ENCODE data around the gene BDKRB2. TPM values are rescaled to one million over a fixed set of nuclear protein-coding genes. Genes with fewer than 3 reads are reported as not detected.

Gene BDKRB2
- total and polyA plus RNA-seq, 2 of the 8 experiments (the other 6 are each of a cell fraction or from before 2014, with no cell fraction given), result 0.13 to 0.21 TPM

- no peak for TF ChIP-seq ATF2 (IDR thresholded peaks at IDR 0.05; ENCODE audit: low read length)
- no peak for TF ChIP-seq JUND (IDR thresholded peaks at IDR 0.05; ENCODE audit: low read length)
- no peak for TF ChIP-seq KDM1A (IDR thresholded peaks at IDR 0.05; ENCODE audit: borderline replicate concordance, low read length)
- TF ChIP-seq SRF (IDR thresholded peaks at IDR 0.05; ENCODE audit: low read depth, low read length), result no peak
- TF ChIP-seq BCL11A (IDR thresholded peaks at IDR 0.05; ENCODE audit: low read depth in 2 of 2, low read length in 2 of 2), result no peak
Measured at GRCh38 chr14:96284008-96284407, 79.4 kb downstream of the BDKRB2 start (continued).

Measured in H1 (cell line).